ENCODE results near the gene COL6A5.
"Not testable (repeated sequence)": the region's sequence is repeated elsewhere in the genome, so short reads cannot be mapped to it uniquely, and the experiment has no call there.

The COL6A5 gene

DNA sequence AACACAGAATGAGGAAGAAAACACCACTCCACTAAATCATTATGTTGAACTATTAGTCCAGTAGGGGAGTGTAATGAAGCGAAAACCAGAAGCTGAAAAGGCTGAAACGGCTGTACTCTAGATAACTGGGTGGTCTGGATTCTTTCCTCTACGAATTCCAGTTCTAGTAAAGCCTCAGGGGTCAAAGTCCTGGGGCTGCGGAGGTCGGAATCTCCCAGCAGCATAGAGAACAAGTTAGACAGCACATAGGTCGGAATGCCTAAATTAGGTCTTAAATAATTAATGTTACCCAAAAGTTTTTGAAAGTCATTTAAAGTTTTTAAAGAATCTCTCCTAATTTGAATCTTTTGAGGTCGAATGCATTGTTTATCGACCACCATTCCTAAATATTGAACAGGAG is 102.7 kb downstream of the COL6A5 start:
- DNase-seq = not testable (repeated sequence)

DNA sequence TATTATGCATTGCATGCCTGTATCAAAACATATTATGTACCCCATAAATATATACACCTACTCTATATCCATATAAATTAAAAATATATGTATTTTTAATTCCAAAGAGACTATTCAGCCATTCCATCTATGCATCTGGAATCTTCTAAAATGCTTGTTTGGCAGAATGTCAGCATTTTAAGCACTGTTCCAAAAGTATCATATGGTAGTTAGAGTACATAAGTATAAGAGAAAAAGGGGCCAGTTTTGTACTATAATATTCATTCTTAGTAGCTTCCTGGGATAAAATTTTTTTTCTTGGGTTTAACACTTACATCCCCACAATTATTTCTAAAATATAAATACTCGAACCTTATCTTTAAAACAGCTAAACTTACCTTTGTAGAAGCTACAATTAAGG is 111.1 kb downstream of the COL6A5 start:
- DNase-seq = no peak

DNA sequence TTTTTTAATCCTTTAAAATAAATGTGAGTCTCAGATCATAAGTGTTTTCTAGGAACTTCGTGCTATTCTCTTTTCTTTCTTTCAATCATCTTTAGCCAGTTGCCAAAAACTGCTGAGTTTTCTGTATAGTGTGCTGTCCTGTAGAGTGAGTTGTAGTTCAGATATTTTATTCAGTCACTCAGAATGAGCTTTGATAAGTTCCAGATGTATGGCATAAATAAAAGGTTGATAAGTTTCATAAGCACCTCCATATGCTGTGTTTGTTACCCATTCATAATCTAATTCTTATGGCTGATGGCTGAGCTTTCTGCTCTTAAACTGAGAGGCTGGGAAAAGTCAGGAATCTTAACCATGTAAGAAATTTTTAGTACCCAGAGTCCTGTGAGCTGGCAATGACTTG is 112.2 kb downstream of the COL6A5 start:
- no peak for DNase-seq

DNA sequence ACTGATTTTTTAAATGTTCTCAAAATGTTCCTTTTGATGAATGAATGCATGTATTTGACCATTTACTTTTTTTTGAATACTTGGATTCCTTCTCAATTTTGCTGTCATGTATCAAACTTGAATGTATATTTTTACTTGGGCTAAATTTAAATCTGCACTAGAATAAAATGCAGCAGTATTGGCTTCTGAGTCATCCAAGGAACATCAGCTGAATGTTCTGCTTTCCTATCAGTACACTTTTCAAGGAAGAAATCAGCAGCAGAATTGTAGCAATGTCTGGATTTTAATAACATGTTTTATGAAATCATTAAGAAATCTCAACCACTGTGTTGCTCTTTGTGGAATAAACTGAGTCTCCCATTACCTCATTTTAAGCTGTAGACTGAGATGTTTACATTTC is 114.5 kb downstream of the COL6A5 start:
- no peak for DNase-seq

DNA sequence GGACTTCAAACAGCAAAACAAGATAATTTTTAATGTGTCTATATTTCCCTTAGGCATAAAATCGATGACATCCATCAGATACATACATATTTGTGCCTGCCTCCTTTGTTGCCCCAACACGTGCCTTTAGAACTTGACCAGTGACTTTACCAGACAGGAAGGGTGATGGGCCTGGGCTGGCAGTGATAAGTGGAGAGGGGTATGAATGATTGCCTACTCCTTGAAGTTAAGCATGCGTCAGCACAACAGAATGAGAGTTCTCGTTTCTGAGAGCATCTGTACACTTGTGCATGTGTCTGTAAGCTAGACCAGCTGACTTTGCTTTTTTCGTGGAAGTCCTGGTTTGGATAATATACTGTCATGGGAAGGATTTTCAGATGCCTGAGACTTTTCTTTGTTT is 116.6 kb downstream of the COL6A5 start:
- no peak for DNase-seq

DNA sequence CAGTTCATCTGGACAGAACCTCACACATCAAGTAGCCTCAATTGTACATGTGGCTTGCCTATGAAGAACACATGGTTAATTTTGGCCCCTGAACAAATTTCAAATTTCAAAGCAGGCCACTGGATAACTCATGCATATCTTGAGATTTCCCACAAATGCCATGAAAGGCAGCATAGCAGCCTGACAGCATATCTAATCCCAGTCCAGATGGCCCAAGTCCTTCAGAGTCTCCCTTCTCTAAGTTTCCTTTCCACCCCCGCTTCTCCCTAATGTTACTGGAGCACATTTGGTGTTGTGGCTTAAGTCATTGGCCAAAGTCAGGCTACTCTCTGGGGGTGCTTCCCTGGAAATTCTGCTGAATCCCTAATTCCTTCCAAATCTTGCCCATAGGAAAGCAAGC is 117.7 kb downstream of the COL6A5 start:
- no peak for DNase-seq

DNA sequence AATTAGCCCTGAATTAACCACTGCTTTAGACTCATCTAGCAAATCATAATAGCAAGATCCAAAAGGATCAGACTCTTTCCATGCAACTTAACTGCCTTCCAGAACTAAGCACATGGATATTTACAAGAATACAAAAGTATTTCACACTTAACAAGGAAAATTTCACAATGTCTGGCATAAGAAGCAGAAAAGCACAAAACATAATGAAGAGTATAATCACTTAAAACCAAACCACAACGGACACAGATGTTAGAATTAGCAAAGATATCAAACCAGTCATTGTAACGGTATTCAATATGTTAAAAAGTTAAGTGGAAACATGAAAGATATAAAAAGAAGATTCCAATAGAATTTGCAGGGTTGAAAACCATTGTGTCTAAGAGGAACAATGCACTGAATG is 120.0 kb downstream of the COL6A5 start:
- DNase-seq = no peak

DNA sequence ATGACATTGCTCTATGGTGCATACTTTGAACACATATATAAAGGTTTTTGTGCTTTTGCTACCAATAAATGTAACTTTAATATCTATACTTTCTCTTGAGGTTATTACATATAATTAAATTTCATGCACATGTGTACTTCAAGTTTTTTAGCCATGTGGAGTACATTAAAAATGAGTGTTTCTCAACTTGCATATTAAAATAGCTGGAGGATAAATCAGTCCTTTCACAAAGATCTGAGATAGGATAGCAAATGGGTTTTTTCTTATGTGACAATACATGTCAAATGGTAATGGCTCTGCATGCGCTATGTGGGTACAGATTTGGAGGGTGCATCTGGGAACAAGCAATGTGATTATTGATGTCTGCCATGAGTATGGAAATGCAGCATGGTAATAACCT is 122.8 kb downstream of the COL6A5 start:
- no peak for DNase-seq

DNA sequence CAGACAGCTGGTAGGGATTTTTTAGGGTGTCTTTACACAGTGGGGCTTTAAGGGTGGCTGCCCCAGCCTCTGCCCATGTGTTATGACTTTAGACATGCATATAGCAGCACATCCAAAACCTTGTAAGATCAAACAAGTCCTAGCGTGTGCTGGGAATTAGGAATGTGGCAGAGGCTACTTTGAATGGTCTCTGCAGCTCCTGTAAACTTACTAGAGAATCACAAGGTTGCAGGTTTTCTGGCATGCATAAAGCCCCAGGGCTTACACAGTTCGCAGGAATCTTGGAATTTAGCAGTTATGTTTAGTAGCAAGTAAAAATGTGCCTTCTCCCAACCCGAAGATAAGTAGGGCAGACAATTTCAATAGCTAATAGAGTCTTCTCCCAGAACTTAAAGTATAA is 124.7 kb downstream of the COL6A5 start:
- no peak for DNase-seq

DNA sequence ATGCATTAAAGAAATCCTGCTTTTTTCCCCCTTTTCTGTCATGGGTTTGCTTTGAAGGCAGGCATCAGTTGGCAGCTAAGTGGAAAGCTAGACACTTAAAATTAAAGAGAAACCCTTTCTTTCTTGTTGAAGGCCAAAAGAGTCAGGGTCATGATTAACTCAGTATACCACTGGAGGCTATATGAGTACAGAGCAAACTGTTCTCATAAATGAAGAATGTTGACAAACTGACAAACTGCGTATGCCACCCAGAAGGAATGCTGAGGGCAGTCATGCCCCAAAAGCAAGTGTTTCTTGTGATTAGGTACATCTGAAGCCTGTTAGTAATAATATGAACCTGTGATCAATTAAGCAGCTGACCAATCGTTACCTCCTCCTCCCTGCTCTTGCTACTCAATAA is 127.9 kb downstream of the COL6A5 start:
- DNase-seq = no peak

DNA sequence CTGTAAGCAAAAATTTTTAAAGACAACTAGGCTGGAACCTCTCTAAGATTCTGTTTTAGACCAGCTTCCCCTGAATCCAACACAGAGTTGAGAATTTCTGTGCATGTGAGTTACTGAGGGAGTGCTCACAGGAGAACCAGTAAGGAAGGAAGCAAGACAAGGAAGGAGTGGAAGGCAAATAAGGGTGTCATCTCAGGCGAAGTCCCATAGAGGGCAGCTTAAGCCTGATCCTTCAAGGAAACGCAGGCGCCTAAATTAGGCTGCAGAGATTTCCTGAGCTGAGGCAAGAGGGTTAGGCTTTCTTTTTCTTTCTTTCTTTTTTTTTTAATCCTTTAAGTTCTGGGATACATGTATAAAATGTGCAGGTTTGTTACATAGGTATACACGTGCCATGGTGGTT is 135.3 kb downstream of the COL6A5 start:
- DNase-seq = no peak

DNA sequence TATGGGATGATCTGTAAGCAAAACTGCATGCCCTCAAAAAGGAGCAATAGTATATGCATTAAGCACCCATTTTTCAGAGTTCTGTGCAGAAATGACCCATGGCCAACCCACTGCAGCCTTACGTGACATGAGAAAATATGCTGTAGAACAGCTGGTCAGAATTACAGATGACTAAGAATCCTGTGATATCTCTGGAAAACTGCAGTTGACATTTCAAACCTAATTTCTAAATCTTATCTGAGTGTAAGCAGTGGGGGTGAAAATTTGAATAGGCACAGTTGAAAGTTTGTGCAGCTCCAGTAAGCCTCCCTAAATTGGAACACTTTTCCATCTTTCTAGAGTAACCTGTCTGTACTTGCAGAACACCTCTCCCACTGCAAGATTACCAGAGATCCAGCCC is 142.8 kb downstream of the COL6A5 start:
- no peak for DNase-seq

DNA sequence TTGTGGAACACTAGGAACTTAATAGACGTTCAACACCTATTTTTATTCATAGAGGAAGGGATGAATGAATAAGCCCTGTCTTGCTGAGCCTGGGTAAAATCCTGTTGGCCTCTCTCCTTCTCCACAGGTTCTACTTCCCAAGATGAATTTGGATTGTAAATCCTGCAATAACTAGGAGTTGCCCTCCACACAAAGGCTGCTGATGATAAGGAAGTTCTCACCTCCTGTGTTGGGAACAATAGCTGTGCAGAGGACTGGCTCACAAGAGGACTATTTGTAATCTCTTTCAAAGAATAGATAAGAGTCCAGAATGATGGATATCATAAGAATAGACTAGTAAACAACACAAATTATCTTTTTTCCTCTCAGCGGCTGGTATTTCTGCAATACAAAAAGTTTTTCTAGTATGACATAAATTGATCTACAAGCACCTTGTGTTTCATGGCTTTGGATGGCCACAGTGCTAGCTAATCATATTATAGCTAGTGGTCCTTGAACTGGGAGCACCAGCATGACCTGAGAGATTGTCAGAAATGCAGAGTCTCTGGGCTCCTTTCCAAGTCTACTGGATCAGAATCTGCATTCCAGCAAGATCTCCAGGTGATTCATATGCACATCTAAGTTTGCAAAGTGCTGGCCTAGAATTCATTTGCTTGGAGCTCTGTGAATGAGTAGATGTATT is 143.4 kb downstream of the COL6A5 start:
- no peak for DNase-seq

DNA sequence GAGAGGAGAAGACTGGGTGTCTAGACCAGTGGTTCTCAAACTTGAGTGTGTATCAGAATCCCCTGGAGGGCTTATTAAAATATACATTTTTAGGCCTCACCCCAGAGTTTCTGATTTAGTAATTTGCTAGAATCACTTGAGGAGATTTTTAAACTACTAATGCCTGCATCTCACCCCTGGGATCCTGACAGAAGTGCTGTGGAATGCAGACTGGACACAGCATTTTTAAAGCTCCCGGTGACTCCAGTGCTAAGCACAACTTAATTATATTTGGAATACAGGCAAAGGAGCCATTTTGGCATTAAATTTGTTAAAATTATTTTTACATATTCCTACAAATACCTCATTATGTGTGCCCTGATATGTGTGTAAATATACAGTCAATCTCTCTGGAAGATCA is 144.8 kb downstream of the COL6A5 start:
- no peak for DNase-seq

DNA sequence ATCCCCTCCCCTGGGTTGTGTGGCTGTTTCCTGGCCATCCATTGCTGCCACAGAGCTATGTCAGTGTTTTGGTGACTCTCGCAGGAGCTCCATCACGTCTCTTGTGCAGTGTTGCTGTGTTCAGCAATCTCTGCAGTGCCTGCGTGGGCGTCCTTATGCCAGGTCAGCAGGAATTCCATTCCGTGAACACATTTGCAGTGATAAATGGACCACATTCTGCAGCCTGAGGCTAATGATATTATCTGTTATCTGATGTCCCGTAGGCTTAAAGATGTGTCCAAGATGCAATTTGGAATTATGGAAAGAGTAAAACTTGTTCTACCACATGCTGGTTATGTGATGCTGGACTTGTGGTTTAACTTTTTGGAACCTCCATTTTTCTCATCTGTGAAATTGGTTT is 146.0 kb downstream of the COL6A5 start:
- DNase-seq = no peak

DNA sequence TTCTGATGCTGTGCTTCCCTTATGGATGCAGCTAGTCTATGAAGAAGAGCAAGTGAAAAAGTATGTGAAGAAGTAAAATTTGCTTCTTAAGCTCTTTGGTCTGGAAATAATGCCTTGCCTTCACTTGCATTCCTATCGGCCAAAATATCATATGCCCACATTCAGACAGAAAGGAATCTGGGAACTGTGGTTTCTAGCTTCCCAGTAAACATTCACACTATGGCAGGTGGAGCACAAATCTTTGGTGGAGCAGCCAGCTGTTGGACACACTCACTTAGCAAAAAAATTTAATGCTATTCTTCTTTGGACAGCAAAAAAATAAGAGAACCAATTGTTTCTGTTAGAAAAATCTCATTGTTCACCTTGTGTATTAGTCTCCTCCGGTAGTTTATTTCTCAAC is 159.2 kb downstream of the COL6A5 start:
- no peak for DNase-seq

DNA sequence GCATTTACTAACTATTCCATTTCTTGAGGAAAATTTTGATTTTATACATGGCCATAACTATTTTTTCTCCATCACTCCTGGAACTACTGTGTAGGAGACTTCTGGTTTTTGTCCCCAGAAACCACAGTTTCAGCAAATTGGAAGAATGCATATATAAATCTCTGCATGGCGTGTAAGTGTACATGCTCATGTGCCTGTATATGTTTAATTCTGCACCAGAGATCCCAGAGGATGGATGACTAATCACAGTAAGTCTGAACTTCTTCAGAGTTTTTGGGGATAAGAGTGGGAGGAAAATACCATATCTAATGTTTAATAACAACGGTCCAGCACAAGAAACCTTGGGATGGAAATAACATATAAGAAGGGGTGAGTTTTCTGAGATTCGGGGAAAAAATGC is 160.6 kb downstream of the COL6A5 start:
- no peak for DNase-seq

DNA sequence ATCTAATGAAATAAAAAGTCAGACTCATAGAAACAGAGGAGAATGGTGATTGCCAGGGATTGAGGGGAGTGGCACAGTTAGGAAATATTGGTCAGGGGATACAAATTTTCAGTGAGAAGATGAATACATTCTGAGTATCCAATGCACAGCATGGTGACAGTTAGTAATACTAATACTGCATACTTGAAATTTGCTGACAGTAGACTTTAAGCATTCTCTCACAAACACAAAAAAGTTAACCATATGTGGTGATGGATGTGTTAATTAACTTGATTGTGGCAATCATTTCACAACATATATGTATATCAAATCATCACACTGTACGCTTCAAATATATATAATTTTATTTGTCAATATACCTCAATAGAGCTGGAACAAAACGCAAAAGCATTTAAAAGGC is 162.3 kb downstream of the COL6A5 start:
- no peak for DNase-seq

DNA sequence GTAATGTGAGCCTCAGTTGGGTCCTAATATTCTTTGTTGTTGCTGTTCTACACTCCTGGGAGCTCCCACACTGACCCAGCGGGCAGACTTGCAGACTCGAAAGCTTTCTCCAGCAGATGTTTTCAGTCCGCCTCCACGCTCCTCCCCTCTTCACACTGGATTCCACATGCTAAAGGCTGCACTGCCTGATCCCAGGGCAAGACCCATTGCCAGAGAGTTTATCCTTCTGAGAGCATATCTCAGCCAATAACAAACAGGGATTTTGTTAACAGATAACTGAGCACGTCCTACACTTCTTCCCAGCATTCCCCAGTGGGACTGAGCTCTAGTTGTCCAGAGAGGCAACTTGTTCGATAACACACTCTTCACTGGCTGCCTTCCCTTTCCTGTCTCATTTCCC is 163.5 kb downstream of the COL6A5 start:
- no peak for DNase-seq

DNA sequence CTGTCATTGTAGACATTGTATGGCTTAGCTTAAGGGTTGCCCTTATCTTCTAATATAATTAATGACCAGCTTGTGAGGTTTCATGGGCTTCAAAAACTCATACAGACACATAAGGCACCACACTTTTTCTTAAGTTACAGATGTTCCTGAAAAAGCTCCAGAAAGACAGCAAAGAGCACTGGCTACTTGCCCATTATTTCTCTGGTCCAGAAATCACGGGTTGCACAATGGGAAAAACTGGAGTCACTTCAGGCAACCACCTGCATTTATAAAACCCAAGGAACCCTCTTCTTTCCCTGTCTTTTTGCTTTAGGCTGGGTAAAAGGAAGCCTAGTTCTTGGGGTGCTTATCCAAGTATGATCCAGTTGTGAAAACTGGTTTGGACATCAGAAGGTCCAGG is 169.2 kb downstream of the COL6A5 start:
- no peak for DNase-seq

DNA sequence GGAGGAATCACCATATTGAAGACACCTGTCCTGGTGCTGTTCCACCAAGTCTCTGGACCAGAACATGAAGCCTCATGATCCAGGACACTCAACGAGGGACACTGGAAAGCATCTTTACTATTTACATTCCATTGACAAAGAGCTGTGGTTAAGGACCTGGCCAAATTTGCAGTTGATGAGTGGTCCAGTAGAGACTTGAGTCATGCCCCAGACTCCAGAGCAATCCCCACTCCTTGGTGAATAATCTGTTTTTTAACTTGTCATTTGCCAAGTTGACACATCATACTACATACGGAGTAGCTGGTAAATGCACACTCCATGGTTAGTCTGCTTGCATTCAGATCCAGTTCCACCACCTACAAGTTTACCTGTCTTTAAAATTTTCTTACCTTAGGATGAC is 170.3 kb downstream of the COL6A5 start:
- no peak for DNase-seq

DNA sequence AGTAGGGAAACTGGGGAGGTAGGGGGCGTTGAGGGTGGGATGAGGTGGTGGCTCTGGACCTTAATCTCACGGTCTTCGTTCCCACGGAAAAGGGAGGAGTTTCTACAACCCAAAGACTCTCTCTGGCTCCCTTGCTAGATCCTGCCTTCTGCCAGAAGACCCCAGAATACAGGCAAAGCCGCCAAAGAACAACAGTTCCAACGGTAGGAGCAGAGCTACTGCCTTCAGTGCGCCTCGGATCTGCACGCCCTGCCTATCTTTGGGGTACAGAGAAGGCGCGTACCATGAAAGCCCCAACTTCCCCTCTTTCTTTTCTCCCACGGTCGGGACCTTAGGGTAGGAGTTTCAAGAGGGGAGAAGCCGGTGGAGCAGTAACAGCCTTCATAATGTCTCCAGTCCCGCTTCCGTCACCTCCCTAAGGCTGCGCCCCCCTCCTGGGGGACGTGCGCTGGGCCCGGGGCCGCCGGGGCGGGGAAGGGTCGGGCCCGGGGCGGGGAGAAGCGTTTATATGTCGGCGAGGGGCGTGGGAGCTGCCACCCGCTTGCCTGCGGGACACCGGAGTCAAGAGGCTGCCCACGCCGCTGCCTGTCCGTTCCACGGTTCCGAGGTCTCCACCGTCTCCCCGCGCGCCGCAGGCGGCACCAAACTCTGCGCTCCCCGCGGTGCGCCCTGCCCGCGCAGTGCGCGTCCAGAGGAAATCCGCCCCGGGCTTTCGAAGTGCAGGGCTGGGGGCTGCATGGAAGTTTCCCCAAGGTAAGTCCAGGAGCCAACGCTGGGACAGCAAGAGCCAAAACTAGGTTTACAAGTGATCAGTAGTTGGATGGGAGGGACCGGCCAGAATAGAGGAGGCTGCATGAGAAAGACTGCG is 171.4 kb downstream of the COL6A5 start, which contains the start of gene COL6A6:
COL6A6 (plus strand) TSS at position 533 of the 868 bp plus-strand sequence. CDS start 43,188 bp downstream, outside the sequence.
- DNase-seq = no peak

DNA sequence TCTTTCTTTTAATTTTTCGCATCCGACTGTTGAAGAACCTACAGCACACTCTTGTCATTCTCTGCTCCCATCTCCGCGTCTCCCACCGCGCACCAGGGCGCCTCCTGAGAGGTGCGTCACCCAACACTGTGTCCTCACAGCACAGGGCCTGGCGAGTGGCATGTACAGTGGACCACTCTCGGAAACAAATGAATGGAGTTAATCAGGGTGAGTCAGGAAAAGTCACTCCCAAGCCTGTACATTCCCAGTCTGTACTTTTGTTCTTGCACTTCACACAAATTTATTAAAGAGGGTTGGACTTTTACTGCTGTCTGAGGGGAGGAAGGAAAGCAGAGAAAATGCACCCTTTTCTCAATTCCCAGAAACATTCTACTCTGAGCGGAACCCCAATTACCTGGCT is 172.1 kb downstream of the COL6A5 start:
- DNase-seq = no peak

DNA sequence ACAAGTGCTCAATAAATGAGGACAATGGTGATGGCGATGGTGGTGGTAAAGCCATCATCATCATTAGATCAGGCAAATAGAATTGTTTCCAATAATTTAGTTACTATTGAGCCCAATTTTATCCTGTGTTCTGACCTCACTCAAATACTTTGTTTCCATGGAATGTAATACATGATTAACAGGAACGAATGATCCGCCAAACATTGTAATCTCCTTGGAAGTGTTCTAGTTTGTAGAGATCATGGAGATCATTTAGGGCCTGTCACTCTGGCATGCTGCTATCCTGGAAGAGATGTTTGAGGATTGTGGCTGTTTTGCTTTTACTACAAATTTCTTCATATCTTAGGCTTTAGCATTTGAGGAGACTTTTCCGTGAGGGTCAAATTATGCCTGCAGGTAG is 174.3 kb downstream of the COL6A5 start:
- DNase-seq = no peak

DNA sequence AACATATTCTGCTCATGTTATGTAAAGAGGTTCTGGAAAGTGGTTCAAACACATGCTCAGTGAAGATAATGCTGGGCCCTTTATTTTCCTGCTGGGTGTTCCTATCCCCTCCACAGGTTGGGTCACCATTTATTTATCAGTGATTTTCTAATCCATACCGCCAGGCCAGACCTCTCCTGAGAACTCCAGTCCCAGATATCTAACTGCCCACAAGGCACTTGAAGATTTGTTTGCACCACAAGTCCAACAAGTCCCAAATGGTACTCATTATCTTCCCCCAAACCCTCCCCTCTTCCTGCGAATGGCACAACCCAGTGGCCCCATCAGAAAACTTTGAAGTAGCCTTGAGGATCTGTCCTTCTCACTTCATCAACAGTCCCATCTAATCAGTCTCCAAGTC is 176.9 kb downstream of the COL6A5 start:
- DNase-seq = no peak
